MCF 10A (cell line): ENCODE results near the gene ADK. TPM values are rescaled to one million over a fixed set of nuclear protein-coding genes. Genes with fewer than 3 reads are reported as not detected.

ENCODE experiments used
- BruUV-seq: library from RNA; stranded (reverse); fragments of 400-500 nt; replicated peaks from 2 replicates; lab custom pipeline; 2021; lab: Mats Ljungman, UMichigan
- CTCF ChIA-PET: fragments of 300-600 bp; sonication (Branson Sonifier 250); formaldehyde crosslinking; extraction: SDS; loops from one replicate; lab custom pipeline; 2021; ENCODE audit warnings: antibody characterized with exemption, inconsistent platforms; lab: Yijun Ruan, JAX
- POLR2A ChIA-PET: fragments of 300-600, 350-650 bp; sonication (Branson Sonifier 250); formaldehyde crosslinking; extraction: SDS; loops from one replicate; lab custom pipeline; 2020; ENCODE audit warnings: antibody characterized with exemption, inconsistent platforms; lab: Yijun Ruan, JAX
- DNase-seq: peaks from one replicate; pipeline ENCODE4 v3.0.0-alpha.2; 2018; ENCODE audit not compliant: unreplicated experiment
- H3K27ac Mint-ChIP-seq: one replicate; pipeline ENCODE4 v1.8.0; 2022; ENCODE audit warnings: mild to moderate bottlenecking, low read depth, mixed read lengths; ENCODE audit not compliant: unreplicated experiment
- H3K27me3 Mint-ChIP-seq: one replicate; pipeline ENCODE4 v1.8.0; 2022; ENCODE audit warnings: mixed read lengths; ENCODE audit not compliant: insufficient read depth, unreplicated experiment
- H3K36me3 Mint-ChIP-seq: one replicate; pipeline ENCODE4 v1.8.0; 2022; ENCODE audit warnings: mild to moderate bottlenecking, moderate library complexity, mixed read lengths; ENCODE audit not compliant: insufficient read depth, unreplicated experiment
- H3K4me1 Mint-ChIP-seq: one replicate; pipeline ENCODE4 v1.8.0; 2022; ENCODE audit warnings: mixed read lengths; ENCODE audit not compliant: insufficient read depth, unreplicated experiment
- H3K4me3 Mint-ChIP-seq: one replicate; pipeline ENCODE4 v1.8.0; 2022; ENCODE audit warnings: mild to moderate bottlenecking, moderate library complexity, mixed read lengths; ENCODE audit not compliant: unreplicated experiment
- H3K9me3 Mint-ChIP-seq: one replicate; pipeline ENCODE4 v1.8.0; 2022; ENCODE audit warnings: mixed read lengths; ENCODE audit not compliant: unreplicated experiment
- intact Hi-C: fragments of 100-400 bp; cut with micrococcal nuclease; formaldehyde crosslinking; loops from 2 replicates; pipeline ENCODE4 v1.14.1; 2022
- total RNA-seq: library from RNA; stranded (reverse); gene quantifications from 2 replicates; pipeline ENCODE4 v1.2.3, GENCODE V29; 2022
- TF ChIP-seq, protein P1 (sequence below): fragments of 200-600 bp; IDR thresholded peaks from one replicate; pipeline ENCODE4 v1.8.0; 2022; ENCODE audit warnings: antibody characterized with exemption, mild to moderate bottlenecking; ENCODE audit not compliant: unreplicated experiment

The ADK gene
- total RNA-seq, 1 experiment from 2014 or later = 98.6 TPM

GRCh38 chr10:74176380-74177139 lies 25.5 kb downstream of the ADK start:
- TF ChIP-seq, protein P1, sequence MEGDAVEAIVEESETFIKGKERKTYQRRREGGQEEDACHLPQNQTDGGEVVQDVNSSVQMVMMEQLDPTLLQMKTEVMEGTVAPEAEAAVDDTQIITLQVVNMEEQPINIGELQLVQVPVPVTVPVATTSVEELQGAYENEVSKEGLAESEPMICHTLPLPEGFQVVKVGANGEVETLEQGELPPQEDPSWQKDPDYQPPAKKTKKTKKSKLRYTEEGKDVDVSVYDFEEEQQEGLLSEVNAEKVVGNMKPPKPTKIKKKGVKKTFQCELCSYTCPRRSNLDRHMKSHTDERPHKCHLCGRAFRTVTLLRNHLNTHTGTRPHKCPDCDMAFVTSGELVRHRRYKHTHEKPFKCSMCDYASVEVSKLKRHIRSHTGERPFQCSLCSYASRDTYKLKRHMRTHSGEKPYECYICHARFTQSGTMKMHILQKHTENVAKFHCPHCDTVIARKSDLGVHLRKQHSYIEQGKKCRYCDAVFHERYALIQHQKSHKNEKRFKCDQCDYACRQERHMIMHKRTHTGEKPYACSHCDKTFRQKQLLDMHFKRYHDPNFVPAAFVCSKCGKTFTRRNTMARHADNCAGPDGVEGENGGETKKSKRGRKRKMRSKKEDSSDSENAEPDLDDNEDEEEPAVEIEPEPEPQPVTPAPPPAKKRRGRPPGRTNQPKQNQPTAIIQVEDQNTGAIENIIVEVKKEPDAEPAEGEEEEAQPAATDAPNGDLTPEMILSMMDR = no peak
- no TSS peak for BruUV-seq
- POLR2A ChIA-PET = interaction anchor here (0.6 to 6.4 kb wide), 22 partner anchors 9 to 961 kb away, joined by 3 to 146 read pairs (median 4); partner anchors contain the start of genes ADK, AP3M1 and SAMD8
- intact Hi-C loops = loop anchor here (1.0 to 2.0 kb wide), 4 partner anchors 14 to 58 kb away; partner anchors contain the start of gene ADK
- Mint-ChIP-seq H3K4me3 (peak overlapping the region; percentile 90), H3K27me3 (no peaks in the 10 kb centered on the region), H3K4me1 (peaks cover 20% of the 10 kb centered on the region), H3K36me3 (peaks cover 20% of the 10 kb centered on the region), H3K27ac (peak overlapping the region; percentile 96), H3K9me3 (no peaks in the 10 kb centered on the region)
- CTCF ChIA-PET = interaction anchor here (1.5 to 1.6 kb wide), 2 partner anchors 47 to 68 kb away, joined by 3 to 5 read pairs; no protein-coding TSS in a partner anchor
- DNase-seq = peak; percentile 96

DNA sequence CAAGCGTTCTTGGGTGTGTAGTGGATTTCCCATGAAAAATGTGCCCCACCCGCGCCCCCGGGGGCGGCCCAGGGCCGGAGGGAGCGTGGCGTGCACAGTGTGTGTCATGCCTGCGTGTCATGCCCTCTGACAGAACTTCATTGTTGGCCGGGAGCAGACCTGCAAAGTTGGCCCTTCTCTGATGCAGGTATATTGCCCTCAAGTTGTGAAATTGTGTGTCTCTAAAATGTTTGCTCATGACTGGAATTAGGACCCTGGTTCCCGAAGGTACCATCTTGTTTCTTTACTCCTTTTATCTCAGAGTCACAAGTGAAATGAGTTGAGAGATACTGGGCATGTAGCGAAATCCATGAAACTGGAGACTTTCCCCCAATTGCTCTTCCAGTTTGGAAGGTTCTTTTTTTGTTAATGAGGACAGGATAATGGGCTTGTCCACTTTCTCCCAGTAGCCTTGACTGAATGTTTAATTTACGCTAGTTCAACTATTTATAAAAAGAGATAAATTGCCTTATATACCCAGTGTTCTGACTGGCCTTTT lies 26.2 kb downstream of the ADK start:
- H3K27ac Mint-ChIP-seq = peak overlapping the region; percentile 96
- TF ChIP-seq, protein P1 = no peak
- H3K36me3 Mint-ChIP-seq = peaks cover 20% of the 10 kb centered on the region
- peak; percentile 37 for DNase-seq
- POLR2A ChIA-PET = interaction anchor here (0.8 to 6.4 kb wide), 18 partner anchors 11 to 935 kb away, joined by 3 to 146 read pairs (median 4); partner anchors contain the start of genes ADK, AP3M1 and SAMD8
- CTCF ChIA-PET = interaction anchor here (0.6 to 1.8 kb wide), 3 partner anchors 24 to 46 kb away, joined by 4 to 9 read pairs (median 5); no protein-coding TSS in a partner anchor
- H3K9me3 Mint-ChIP-seq = no peaks in the 10 kb centered on the region
- H3K4me3 Mint-ChIP-seq = peak overlapping the region; percentile 90
- BruUV-seq = TSS peak; percentile 54
- H3K4me1 Mint-ChIP-seq = peaks cover 20% of the 10 kb centered on the region
- no peaks in the 10 kb centered on the region for H3K27me3 Mint-ChIP-seq
- intact Hi-C loops = loop anchor here (2.0 kb wide), 2 partner anchors 14 to 36 kb away; no protein-coding TSS in a partner anchor

DNA sequence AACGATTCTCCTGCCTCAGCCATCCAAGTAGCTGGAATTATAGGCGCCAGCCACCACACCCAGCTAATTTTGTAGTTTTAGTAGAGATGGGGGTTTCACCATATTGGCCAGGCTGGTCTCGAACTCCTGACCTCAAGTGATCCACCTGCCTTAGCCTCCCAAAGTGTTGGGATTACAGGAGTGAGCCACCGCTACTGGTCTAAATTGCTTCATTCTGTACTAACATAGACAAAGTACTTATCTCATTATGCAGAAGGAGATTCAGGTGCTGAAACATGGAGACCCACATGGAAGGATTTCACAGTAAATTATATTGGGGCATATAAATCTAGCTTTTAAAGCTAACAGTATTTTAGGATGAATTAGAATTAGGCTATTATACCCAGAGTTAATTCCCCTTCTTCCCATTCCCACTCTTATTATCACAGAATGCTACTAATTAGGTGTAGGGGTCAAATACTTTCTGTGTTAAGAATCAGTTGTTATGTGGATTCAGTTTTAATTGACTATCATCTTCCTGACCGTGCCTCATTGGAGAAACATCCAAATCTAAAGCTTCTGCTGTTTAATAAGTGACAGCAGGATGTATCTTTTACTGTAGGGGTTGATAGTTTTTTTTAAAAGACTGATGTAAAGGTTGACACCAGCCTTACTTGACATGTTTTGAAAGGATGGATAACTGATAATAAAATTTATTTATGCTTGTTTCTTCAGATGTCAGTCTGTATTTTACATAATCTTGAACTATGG lies 27.2 kb downstream of the ADK start:
- H3K27me3 Mint-ChIP-seq = no peaks in the 10 kb centered on the region
- intact Hi-C loops = no loop called here
- peaks cover 20% of the 10 kb centered on the region for H3K4me1 Mint-ChIP-seq
- TF ChIP-seq, protein P1 = no peak
- ChIA-PET CTCF (interaction anchor here (0.6 to 1.8 kb wide), 3 partner anchors 25 to 928 kb away, joined by 4 to 9 read pairs (median 4); no protein-coding TSS in a partner anchor), POLR2A (interaction anchor here (0.6 to 6.4 kb wide), 15 partner anchors 12 to 392 kb away, joined by 3 to 146 read pairs (median 4); partner anchors contain the start of genes ADK and AP3M1)
- peak overlapping the region; percentile 90 for H3K4me3 Mint-ChIP-seq
- H3K9me3 Mint-ChIP-seq = no peaks in the 10 kb centered on the region
- no peak for DNase-seq
- no TSS peak for BruUV-seq
- H3K27ac Mint-ChIP-seq = peak overlapping the region; percentile 96
- H3K36me3 Mint-ChIP-seq = peaks cover 17% of the 10 kb centered on the region
